Breast epithelium (tissue), 3 donors: Measurements from ENCODE around the gene TMEM147.

Experiments used
- CTCF ChIP-seq, 3 donors: fragments of 450-650 bp; IDR thresholded peaks; one replicate each; pipeline ENCODE4 v1.5.1; 2016 to 2017; ENCODE audit warnings: antibody characterized with exemption in 3 of 3, mild to moderate bottlenecking in 3 of 3, moderate library complexity in 3 of 3
- POLR2A ChIP-seq: fragments of 450-650 bp; IDR thresholded peaks from one replicate; pipeline ENCODE4 v1.6.1; 2016; ENCODE audit warnings: antibody characterized with exemption, mild to moderate bottlenecking, moderate library complexity
- POLR2AphosphoS5 ChIP-seq, 3 donors: sonication (generic); formaldehyde crosslinking; IDR thresholded peaks; one replicate each; pipeline ENCODE4 v1.6.1; 2017; ENCODE audit warnings: antibody characterized with exemption in 3 of 3

- TF ChIP-seq CTCF (IDR thresholded peaks at IDR 0.05) (no peak), POLR2AphosphoS5 (IDR thresholded peaks at IDR 0.05) (no peak), POLR2A (no peak)
Measured at GRCh38 chr19:35531291-35531690, 14.1 kb upstream of the TMEM147 start.
